ENCODE measurements around the gene PLGLB2.
"Not testable (repeated sequence)": the region's sequence is repeated elsewhere in the genome, so short reads cannot be mapped to it uniquely, and the experiment has no call there.

Gene PLGLB2

GRCh38 chr2:87747791-87748190, at the start of gene PLGLB2:
TSS of gene PLGLB2 (plus strand) at chr2:87748087. CDS start at chr2:87748154, 67 bp downstream.
- not testable (repeated sequence) for DNase-seq (ENCODE audit: low spot score)

- DNase-seq (ENCODE audit: low spot score) = not testable (repeated sequence)
Measured at GRCh38 chr2:87704572-87705323, 43.1 kb upstream of the PLGLB2 start.

- not testable (repeated sequence) for DNase-seq (ENCODE audit: low spot score)
Measured at GRCh38 chr2:87708368-87708767, 39.5 kb upstream of the PLGLB2 start.

- DNase-seq (ENCODE audit: low spot score) = not testable (repeated sequence)
Measured at GRCh38 chr2:87727940-87728599, 19.8 kb upstream of the PLGLB2 start.

- DNase-seq (ENCODE audit: low spot score) = not testable (repeated sequence)
Measured at GRCh38 chr2:87740928-87741327, 7.0 kb upstream of the PLGLB2 start.

GRCh38 chr2:87742393-87743108, 5.3 kb upstream of the PLGLB2 start:
- not testable (repeated sequence) for DNase-seq (ENCODE audit: low spot score)

- not testable (repeated sequence) for DNase-seq (ENCODE audit: low spot score)
Measured at GRCh38 chr2:87743638-87744037, 4.2 kb upstream of the PLGLB2 start.

GRCh38 chr2:87745353-87745951, 2.4 kb upstream of the PLGLB2 start:
- DNase-seq (ENCODE audit: low spot score) = not testable (repeated sequence)

GRCh38 chr2:87748524-87748923, 637 bp downstream of the PLGLB2 start:
- not testable (repeated sequence) for DNase-seq (ENCODE audit: low spot score)

- not testable (repeated sequence) for DNase-seq (ENCODE audit: low spot score)
Measured at GRCh38 chr2:87750560-87750959, 2.7 kb downstream of the PLGLB2 start.

GRCh38 chr2:87754759-87755158, 6.9 kb downstream of the PLGLB2 start:
- DNase-seq (ENCODE audit: low spot score) = not testable (repeated sequence)
